ENCODE data around the gene KNSTRN. TPM values are rescaled to one million over a fixed set of nuclear protein-coding genes. Genes with fewer than 3 reads are reported as not detected.

Gene KNSTRN
- total and polyA plus RNA-seq, 3 donors from 2014 or later = 39.6 to 125 (median 66.9) TPM

GRCh38 chr15:40421246-40422157, 39.0 kb downstream of the KNSTRN start:
- no peak for TF ChIP-seq POLR2A (IDR thresholded peaks at IDR 0.05)
- TF ChIP-seq, protein P1, sequence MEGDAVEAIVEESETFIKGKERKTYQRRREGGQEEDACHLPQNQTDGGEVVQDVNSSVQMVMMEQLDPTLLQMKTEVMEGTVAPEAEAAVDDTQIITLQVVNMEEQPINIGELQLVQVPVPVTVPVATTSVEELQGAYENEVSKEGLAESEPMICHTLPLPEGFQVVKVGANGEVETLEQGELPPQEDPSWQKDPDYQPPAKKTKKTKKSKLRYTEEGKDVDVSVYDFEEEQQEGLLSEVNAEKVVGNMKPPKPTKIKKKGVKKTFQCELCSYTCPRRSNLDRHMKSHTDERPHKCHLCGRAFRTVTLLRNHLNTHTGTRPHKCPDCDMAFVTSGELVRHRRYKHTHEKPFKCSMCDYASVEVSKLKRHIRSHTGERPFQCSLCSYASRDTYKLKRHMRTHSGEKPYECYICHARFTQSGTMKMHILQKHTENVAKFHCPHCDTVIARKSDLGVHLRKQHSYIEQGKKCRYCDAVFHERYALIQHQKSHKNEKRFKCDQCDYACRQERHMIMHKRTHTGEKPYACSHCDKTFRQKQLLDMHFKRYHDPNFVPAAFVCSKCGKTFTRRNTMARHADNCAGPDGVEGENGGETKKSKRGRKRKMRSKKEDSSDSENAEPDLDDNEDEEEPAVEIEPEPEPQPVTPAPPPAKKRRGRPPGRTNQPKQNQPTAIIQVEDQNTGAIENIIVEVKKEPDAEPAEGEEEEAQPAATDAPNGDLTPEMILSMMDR (IDR thresholded peaks at IDR 0.05) = peak; percentile 87 to 93 (median 89)
- 11 to 12% methylated on average over 19 to 31 of the region's 31 CpGs for WGBS, 2 donors
- Histone ChIP-seq H3K36me3 (ENCODE audit: low read depth, missing control alignments) (no peaks in the 10 kb centered on the region), H3K4me3 (no peak overlapping the region), H3K27me3 (no peaks in the 10 kb centered on the region), H3K4me1 (peaks cover 23% of the 10 kb centered on the region), H3K27ac (no peak overlapping the region), H3K9me3 (no peaks in the 10 kb centered on the region)
- peak; percentile 85 for DNase-seq
- intact Hi-C loops (cut with DNase I; ENCODE audit: low total_unique reads) = loop anchor here (10.0 kb wide), 1 partner anchor 137 kb away; the partner anchor contains the start of gene ANKRD63

- Histone ChIP-seq H3K27me3 (no peaks in the 10 kb centered on the region), H3K4me1 (peaks cover 23% of the 10 kb centered on the region), H3K36me3 (ENCODE audit: low read depth, missing control alignments) (no peaks in the 10 kb centered on the region), H3K9me3 (no peaks in the 10 kb centered on the region), H3K27ac (no peak overlapping the region), H3K4me3 (no peak overlapping the region)
- TF ChIP-seq POLR2A (IDR thresholded peaks at IDR 0.05) = no peak
- TF ChIP-seq, protein P1 (IDR thresholded peaks at IDR 0.05) = no peak
- intact Hi-C loops (cut with DNase I; ENCODE audit: low total_unique reads) = loop anchor here (10.0 kb wide), 1 partner anchor 140 kb away; the partner anchor contains the start of gene ANKRD63
- DNase-seq = no peak
- 92 to 97% methylated on average over 6 of the region's 6 CpGs for WGBS, 2 donors
Measured at GRCh38 chr15:40424483-40425115, 42.1 kb downstream of the KNSTRN start.

- intact Hi-C loops (cut with DNase I; ENCODE audit: low total_unique reads) = loop anchor here (10.0 kb wide), 1 partner anchor 141 kb away; the partner anchor contains the start of gene ANKRD63
- Histone ChIP-seq H3K9me3 (no peaks in the 10 kb centered on the region), H3K27ac (no peak overlapping the region), H3K27me3 (no peaks in the 10 kb centered on the region), H3K4me1 (peaks cover 14% of the 10 kb centered on the region), H3K36me3 (ENCODE audit: low read depth, missing control alignments) (no peaks in the 10 kb centered on the region), H3K4me3 (no peak overlapping the region)
- no peak for DNase-seq
- WGBS, 2 donors = 78 to 80% methylated on average over 5 of the region's 5 CpGs
- TF ChIP-seq, protein P1 (IDR thresholded peaks at IDR 0.05) = no peak
- TF ChIP-seq POLR2A (IDR thresholded peaks at IDR 0.05) = no peak
Measured at GRCh38 chr15:40425681-40426080, 43.2 kb downstream of the KNSTRN start.

DNA sequence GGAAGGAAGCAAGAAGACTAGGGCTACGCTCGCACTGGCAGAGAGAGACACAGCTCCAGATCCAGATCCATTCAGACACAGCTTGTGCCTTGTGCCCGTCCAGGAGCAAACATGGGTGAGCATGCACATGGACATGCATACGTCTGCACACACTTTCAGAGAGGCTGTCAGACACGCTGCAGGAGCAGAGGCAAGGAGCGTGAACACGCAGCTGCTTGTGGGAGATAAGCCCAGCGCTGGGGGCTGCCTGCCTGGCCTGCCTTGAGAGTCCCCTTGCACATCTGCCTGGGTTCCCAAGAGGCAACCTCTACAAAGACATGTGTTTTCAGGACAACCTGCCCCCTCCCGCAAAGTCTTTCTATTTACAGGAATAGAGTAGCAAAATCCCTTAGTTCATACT, 44.7 kb downstream of the KNSTRN start:
- intact Hi-C loops (cut with DNase I; ENCODE audit: low total_unique reads) = loop anchor here (10.0 kb wide), 1 partner anchor 142 kb away; the partner anchor contains the start of gene ANKRD63
- WGBS, 2 donors = 79 to 96% methylated on average over 9 of the region's 9 CpGs
- DNase-seq = no peak

More for the DNA sequence above, 44.7 kb downstream of the KNSTRN start:
- Histone ChIP-seq H3K4me3 (no peak overlapping the region), H3K27ac (no peak overlapping the region), H3K36me3 (ENCODE audit: low read depth, missing control alignments) (no peaks in the 10 kb centered on the region), H3K27me3 (no peaks in the 10 kb centered on the region), H3K4me1 (no peaks in the 10 kb centered on the region), H3K9me3 (no peaks in the 10 kb centered on the region)
- no peak for TF ChIP-seq POLR2A (IDR thresholded peaks at IDR 0.05)
- TF ChIP-seq, protein P1 (IDR thresholded peaks at IDR 0.05) = no peak
